HepG2 (cell line): ENCODE data around the gene PRIM2.

Experiments used
- BRCA1 ChIP-seq: sonication (generic); formaldehyde crosslinking; IDR thresholded peaks from 2 replicates; pipeline ENCODE4 v1.4.0; 2020; ENCODE audit warnings: missing genetic modification reagents
- CTCF ChIP-seq: sonication (generic); formaldehyde crosslinking; IDR thresholded peaks from 2 replicates; pipeline ENCODE4 v1.5.0; 2020; ENCODE audit warnings: mild to moderate bottlenecking, missing genetic modification reagents, moderate library complexity
- SIN3A ChIP-seq: IDR thresholded peaks from 2 replicates; pipeline ENCODE4 v1.6.1; 2011; ENCODE audit warnings: low read depth, mild to moderate bottlenecking, control low read depth, low read length, borderline replicate concordance
- UBTF ChIP-seq: sonication (generic); formaldehyde crosslinking; IDR thresholded peaks from 2 replicates; pipeline ENCODE4 v1.4.0; 2020; ENCODE audit warnings: mild to moderate bottlenecking, missing genetic modification reagents
- ZNF138 ChIP-seq: sonication (generic); formaldehyde crosslinking; IDR thresholded peaks from 2 replicates; pipeline ENCODE4 v1.5.0; 2020; ENCODE audit warnings: mild to moderate bottlenecking, low read depth, missing genetic modification reagents

GRCh38 chr6:57469072-57469471 is 151.6 kb downstream of the PRIM2 start:
- TF ChIP-seq CTCF (CRISPR knock-in tag) (no peak), SIN3A (no peak), BRCA1 (CRISPR knock-in tag) (no peak), UBTF (CRISPR knock-in tag) (no peak), ZNF138 (CRISPR knock-in tag) (no peak)
